Karpas-422 (cell line): ENCODE data around the gene PPL. TPM values are rescaled to one million over a fixed set of nuclear protein-coding genes. Genes with fewer than 3 reads are reported as not detected.

Source experiments
- DNase-seq: peaks from one replicate; pipeline ENCODE4 v3.0.0-alpha.2; 2015
- H2AFZ ChIP-seq: fragments of 200-600 bp; sonication (generic); 2 replicates; pipeline ENCODE4 v1.6.1; 2014; ENCODE audit warnings: antibody characterized with exemption, low read length, mixed read lengths
- H3K27ac ChIP-seq: fragments of 200-600 bp; sonication (generic); 2 replicates; pipeline ENCODE4 v1.5.1; 2014; ENCODE audit warnings: mild to moderate bottlenecking, low read length, moderate library complexity
- H3K27me3 ChIP-seq: fragments of 200-600 bp; sonication (generic); 2 replicates; pipeline ENCODE4 v1.6.1; 2014; ENCODE audit warnings: low read length, mixed read lengths
- H3K36me3 ChIP-seq: fragments of 200-600 bp; sonication (generic); 2 replicates; pipeline ENCODE4 v1.6.1; 2014; ENCODE audit warnings: low read length, mixed read lengths; ENCODE audit not compliant: insufficient read depth
- H3K4me1 ChIP-seq: fragments of 200-600 bp; sonication (generic); 2 replicates; pipeline ENCODE4 v1.6.1; 2014; ENCODE audit warnings: mild to moderate bottlenecking, low read length, mixed read lengths
- H3K4me2 ChIP-seq: fragments of 200-600 bp; sonication (generic); 2 replicates; pipeline ENCODE4 v1.6.1; 2014; ENCODE audit warnings: low read length, low read depth, mild to moderate bottlenecking; ENCODE audit not compliant: poor library complexity, severe bottlenecking
- H3K4me3 ChIP-seq: fragments of 200-600 bp; sonication (generic); 2 replicates; pipeline ENCODE4 v1.5.1; 2014; ENCODE audit warnings: mild to moderate bottlenecking, antibody characterized with exemption, low read length, mixed read lengths
- H3K79me2 ChIP-seq: fragments of 200-600 bp; sonication (generic); 2 replicates; pipeline ENCODE4 v1.6.1; 2014; ENCODE audit warnings: mild to moderate bottlenecking, low read length, mixed read lengths
- H3K9ac ChIP-seq: fragments of 200-600 bp; sonication (generic); 2 replicates; pipeline ENCODE4 v1.6.0; 2014; ENCODE audit warnings: low read length
- H3K9me2 ChIP-seq: fragments of 200-600 bp; sonication (generic), shearing (Covaris generic); replicated peaks from 2 replicates; pipeline ENCODE4 v1.6.0; 2014; ENCODE audit warnings: mild to moderate bottlenecking, low read length, moderate library complexity; ENCODE audit not compliant: insufficient read depth
- H3K9me3 ChIP-seq: fragments of 300-700, 200-600 bp; sonication (generic); 2 replicates; pipeline ENCODE4 v1.6.1; 2014; ENCODE audit warnings: low read length, mixed read lengths
- H4K20me1 ChIP-seq: fragments of 200-600 bp; sonication (generic); 2 replicates; pipeline ENCODE4 v1.6.1; 2014; ENCODE audit warnings: mild to moderate bottlenecking, antibody characterized with exemption, low read length, low read depth; ENCODE audit not compliant: insufficient read depth
- total RNA-seq: library from RNA; depleted of rRNA; stranded (reverse); fragments of >200 nt; shearing (Covaris generic); gene quantifications from 2 replicates; pipeline ENCODE4 v1.2.3, GENCODE V29; 2014; ENCODE audit warnings: low replicate concordance; rRNA removed

The PPL gene, protein sequence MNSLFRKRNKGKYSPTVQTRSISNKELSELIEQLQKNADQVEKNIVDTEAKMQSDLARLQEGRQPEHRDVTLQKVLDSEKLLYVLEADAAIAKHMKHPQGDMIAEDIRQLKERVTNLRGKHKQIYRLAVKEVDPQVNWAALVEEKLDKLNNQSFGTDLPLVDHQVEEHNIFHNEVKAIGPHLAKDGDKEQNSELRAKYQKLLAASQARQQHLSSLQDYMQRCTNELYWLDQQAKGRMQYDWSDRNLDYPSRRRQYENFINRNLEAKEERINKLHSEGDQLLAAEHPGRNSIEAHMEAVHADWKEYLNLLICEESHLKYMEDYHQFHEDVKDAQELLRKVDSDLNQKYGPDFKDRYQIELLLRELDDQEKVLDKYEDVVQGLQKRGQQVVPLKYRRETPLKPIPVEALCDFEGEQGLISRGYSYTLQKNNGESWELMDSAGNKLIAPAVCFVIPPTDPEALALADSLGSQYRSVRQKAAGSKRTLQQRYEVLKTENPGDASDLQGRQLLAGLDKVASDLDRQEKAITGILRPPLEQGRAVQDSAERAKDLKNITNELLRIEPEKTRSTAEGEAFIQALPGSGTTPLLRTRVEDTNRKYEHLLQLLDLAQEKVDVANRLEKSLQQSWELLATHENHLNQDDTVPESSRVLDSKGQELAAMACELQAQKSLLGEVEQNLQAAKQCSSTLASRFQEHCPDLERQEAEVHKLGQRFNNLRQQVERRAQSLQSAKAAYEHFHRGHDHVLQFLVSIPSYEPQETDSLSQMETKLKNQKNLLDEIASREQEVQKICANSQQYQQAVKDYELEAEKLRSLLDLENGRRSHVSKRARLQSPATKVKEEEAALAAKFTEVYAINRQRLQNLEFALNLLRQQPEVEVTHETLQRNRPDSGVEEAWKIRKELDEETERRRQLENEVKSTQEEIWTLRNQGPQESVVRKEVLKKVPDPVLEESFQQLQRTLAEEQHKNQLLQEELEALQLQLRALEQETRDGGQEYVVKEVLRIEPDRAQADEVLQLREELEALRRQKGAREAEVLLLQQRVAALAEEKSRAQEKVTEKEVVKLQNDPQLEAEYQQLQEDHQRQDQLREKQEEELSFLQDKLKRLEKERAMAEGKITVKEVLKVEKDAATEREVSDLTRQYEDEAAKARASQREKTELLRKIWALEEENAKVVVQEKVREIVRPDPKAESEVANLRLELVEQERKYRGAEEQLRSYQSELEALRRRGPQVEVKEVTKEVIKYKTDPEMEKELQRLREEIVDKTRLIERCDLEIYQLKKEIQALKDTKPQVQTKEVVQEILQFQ (N-terminal part only)
- not detected in 2 replicates for total RNA-seq

DNA sequence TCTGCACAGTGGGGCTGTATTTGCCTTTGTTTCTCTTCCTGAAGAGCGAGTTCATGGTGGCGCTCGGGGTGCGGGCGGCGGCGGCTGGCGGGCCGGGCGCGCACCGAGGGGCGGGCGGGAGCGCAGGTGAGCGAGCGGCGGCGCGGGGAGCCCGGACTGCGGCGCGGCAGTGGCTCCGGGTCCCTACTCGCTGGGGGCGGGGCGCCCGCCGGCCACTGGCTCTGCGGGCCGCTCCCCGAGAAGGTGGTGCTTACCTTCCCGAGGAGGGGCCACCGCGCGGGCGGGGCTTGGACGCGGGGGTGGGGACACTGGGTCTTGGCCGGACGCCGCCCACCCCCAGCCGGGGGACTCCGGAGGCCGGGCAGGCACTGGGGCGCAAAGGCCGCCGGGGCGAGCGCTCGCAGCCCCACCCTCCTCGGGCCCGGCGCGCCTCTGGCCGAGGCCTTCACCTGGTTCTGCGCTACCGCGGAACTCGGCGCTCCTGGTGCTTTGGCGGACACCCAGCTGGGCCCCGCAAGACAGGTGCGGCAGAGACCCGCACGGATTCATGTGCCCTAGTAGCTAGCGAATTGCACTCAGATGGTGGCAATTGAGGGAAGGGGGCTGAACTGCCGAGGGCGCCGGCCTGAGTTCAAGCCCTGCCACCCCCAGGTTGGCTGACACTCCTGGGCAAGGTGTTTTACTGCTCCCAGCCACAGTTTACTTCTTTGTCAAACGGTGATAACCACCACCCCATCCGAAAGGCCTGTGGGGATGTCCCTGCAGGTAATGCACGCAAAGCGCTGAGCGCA, at the start of gene PPL:
Gene PPL, minus strand, starts transcription at position 158 of the 791 bp plus-strand sequence. Its CDS starts 103 bp downstream, at position 55.
- no peak for DNase-seq
- Histone ChIP-seq H3K4me1 (no peaks in the 10 kb centered on the region), H3K79me2 (no peaks in the 10 kb centered on the region), H3K36me3 (no peaks in the 10 kb centered on the region), H3K27me3 (no peaks in the 10 kb centered on the region), H3K27ac (no peak within 1 kb of the TSS), H4K20me1 (no peaks in the 10 kb centered on the region), H3K4me3 (no peak within 1 kb of the TSS), H3K4me2 (no peak within 1 kb of the TSS), H3K9me3 (no peaks in the 10 kb centered on the region), H2AFZ (no peak within 1 kb of the TSS), H3K9ac (no peak within 1 kb of the TSS), H3K9me2 (no peaks in the 10 kb centered on the region)

DNA sequence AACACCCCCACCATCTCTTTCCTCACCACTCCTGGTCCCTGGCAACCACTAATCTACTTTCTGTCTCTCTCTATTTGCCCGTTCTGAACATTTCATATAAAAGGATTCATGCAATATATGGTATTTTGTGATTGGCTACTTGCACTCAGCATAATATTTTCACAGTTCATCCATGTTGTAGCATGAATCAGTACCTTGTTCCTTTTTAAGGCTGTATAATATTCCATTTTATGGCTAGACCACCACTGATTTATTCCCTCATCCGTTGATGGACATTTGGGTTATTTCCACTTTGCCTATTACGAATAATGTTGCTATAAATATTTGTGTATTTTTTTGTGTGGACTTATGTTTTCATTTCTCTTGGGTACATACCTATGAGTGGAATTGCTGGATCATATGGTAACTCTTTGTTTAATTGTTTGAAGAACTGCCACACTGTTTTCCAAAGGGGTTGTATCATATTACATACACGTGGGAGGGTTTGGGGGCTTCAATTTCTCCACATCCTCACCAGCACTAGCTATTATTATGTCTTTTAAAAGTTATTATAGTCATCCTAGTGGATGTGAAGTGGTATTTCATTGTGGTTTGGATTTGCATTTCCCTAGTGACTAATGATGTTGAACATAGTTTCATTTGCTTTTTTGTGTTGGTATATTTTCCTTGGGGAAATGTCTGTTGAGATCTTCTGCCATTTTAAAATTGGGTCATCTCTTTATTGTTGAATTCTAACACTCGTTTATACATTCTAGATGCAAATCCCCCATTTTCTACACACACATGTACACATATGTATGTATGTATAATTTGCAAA, 47.4 kb upstream of the PPL start:
- no peaks in the 10 kb centered on the region for H3K27me3 ChIP-seq
- no peaks in the 10 kb centered on the region for H3K79me2 ChIP-seq
- H3K9me2 ChIP-seq = no peaks in the 10 kb centered on the region
- 0 out of 2 replicates have a peak, but pooled peaks cover 2% of the 10 kb centered on the region for H3K9me3 ChIP-seq
- no peak overlapping the region for H2AFZ ChIP-seq
- no peaks in the 10 kb centered on the region for H4K20me1 ChIP-seq
- H3K36me3 ChIP-seq = no peaks in the 10 kb centered on the region
- H3K9ac ChIP-seq = no peak overlapping the region
- no peak overlapping the region for H3K27ac ChIP-seq
- H3K4me1 ChIP-seq = peaks cover 7% of the 10 kb centered on the region
- H3K4me3 ChIP-seq = no peak overlapping the region
- peak; percentile 54 for DNase-seq
- H3K4me2 ChIP-seq = peak overlapping the region; percentile 12

DNA sequence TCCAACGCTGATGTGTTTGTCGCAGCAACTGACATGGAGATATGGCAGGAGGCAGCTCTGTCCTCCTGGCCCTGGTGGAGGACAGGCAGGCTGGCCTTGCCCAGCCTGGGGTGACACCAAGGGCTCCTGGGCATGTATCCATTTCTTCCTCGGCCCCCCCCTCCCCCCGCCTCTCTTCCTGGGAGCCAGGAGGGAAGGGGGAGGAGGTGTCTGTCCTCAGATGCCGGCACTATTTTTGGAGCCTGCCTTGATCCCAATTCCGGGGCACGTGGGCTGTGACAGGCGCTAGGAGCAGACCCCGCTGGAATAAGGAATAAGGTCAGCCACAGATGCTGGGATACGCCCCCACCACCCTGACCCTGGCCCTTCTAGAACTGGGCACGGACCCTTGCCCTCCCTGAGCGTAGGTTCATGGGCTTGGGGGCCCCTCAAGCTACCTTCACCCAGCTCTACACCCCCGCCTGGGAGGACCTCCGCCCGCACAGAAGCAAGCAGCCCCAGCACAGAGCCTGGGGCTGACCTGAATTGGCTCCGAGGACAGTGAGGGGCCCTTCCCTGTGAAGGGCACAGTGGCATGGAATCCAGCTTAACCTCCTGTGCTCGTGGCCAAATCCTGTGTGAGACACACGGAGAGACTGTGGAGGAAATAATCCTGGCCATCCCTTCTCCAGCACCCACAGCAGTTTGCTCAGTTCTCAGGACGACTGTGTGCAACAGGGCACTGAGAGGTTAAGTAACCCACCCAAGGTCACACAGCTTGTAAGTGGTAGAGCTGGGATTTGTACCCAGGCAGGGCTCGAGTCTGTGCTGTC, 45.3 kb upstream of the PPL start:
- H3K4me3 ChIP-seq = no peak overlapping the region
- no peak overlapping the region for H3K4me2 ChIP-seq
- peak; percentile 22 for DNase-seq
- no peaks in the 10 kb centered on the region for H3K9me2 ChIP-seq
- no peak overlapping the region for H3K9ac ChIP-seq
- H2AFZ ChIP-seq = no peak overlapping the region
- no peak overlapping the region for H3K27ac ChIP-seq
- H3K4me1 ChIP-seq = peaks cover 9% of the 10 kb centered on the region
- H3K27me3 ChIP-seq = no peaks in the 10 kb centered on the region
- 0 out of 2 replicates have a peak, but pooled peaks cover 2% of the 10 kb centered on the region for H3K9me3 ChIP-seq
- H3K79me2 ChIP-seq = no peaks in the 10 kb centered on the region
- H3K36me3 ChIP-seq = no peaks in the 10 kb centered on the region
- no peaks in the 10 kb centered on the region for H4K20me1 ChIP-seq

DNA sequence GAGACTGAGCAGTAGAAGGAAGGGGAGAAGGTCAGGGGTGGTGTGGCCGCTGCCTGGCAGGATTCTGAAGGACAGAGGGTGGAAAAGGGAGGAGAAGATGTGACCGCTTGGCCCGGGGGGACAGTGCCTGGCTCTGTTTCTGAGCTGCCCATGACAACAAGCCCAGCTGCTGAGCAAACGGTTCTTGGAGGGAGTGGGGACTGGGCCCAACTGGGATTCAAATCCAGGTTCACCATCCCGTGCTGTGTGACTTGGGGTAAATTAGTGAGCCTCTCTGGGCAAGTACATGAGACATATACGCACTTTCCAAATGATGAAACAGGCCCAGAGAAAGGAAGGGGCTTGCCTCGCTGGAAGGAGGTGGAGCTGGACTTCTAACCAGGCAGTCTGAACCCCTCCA, 44.5 kb upstream of the PPL start:
- H3K9ac ChIP-seq = no peak overlapping the region
- H2AFZ ChIP-seq = no peak overlapping the region
- no peaks in the 10 kb centered on the region for H3K79me2 ChIP-seq
- 0 out of 2 replicates have a peak, but pooled peaks cover 2% of the 10 kb centered on the region for H3K9me3 ChIP-seq
- H3K9me2 ChIP-seq = no peaks in the 10 kb centered on the region
- H3K36me3 ChIP-seq = no peaks in the 10 kb centered on the region
- DNase-seq = no peak
- H3K4me2 ChIP-seq = no peak overlapping the region
- H4K20me1 ChIP-seq = no peaks in the 10 kb centered on the region
- no peak overlapping the region for H3K4me3 ChIP-seq
- H3K4me1 ChIP-seq = peaks cover 14% of the 10 kb centered on the region
- no peaks in the 10 kb centered on the region for H3K27me3 ChIP-seq
- H3K27ac ChIP-seq = no peak overlapping the region

DNA sequence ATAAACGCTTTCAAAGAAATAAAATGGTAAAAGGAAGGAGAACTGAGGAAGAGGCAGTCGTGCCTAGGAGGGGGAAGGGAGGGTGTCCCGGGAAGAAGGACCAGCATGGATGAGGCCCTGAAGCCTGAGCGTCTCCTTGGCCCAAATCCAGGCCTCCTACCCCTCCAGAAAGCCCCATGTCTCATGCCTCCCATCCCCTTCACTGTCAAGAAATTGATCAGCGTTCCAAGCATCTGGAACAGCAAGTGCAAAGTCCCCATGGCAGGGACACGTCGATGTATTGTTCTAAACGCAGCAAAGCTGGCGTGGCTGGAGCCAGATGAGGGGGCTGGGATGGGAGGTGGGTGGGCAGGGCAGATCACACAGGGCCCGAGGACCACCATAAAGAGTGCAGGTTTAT, 43.7 kb upstream of the PPL start:
- H3K4me1 ChIP-seq = peaks cover 22% of the 10 kb centered on the region
- no peaks in the 10 kb centered on the region for H3K9me2 ChIP-seq
- H3K9ac ChIP-seq = no peak overlapping the region
- DNase-seq = no peak
- H4K20me1 ChIP-seq = no peaks in the 10 kb centered on the region
- no peaks in the 10 kb centered on the region for H3K79me2 ChIP-seq
- H3K27ac ChIP-seq = no peak overlapping the region
- 0 out of 2 replicates have a peak, but pooled peaks cover 2% of the 10 kb centered on the region for H3K9me3 ChIP-seq
- H3K27me3 ChIP-seq = no peaks in the 10 kb centered on the region
- no peak overlapping the region for H2AFZ ChIP-seq
- H3K4me2 ChIP-seq = no peak overlapping the region
- no peaks in the 10 kb centered on the region for H3K36me3 ChIP-seq
- no peak overlapping the region for H3K4me3 ChIP-seq

DNA sequence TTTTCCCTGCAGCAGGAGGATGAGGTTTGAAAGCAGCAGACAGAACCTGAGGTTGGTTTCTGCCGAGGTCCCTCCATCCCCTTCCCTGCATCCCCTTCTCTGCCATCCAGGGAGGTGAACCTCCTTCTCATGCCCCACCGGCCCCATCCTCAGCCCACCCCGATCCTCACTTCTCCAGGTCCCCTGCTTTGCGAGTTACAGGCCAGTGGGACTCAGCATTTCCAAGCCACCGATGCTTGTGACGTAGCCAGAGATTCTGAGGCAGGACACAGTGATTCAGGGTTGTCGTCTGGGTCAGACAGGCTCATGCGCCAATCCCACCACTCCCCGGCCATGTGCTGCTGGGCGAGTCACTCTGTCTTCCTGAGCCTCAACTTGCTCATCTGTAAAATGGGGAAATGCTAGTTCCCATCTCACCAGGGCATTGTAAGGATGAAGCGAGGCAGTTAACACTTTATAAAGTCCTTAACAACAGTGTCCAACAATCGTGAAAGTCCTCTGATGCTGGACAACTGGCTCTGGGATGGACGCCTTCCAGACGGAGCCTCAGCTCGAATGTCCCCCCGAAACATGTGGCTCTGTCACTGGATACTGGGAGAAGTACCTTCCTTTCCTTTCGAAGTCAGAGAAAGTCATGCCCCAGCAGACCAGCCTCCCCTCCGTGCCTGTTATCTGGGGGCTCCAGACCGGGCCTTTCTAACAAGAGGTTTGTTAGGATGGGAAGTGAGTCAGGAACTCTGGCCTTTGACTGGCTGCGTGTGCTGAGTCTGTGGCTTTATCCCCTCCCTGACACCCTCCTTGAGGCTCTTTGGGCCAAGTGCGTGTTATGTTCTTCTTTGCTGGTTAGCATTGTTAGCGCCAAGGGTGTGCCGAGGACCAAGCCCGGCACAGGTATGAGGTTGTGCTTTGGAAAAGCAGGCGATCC, 43.0 kb upstream of the PPL start:
- Histone ChIP-seq H3K27ac (no peak overlapping the region), H3K4me2 (no peak overlapping the region), H3K36me3 (no peaks in the 10 kb centered on the region), H3K9me2 (no peaks in the 10 kb centered on the region), H3K9ac (no peak overlapping the region), H4K20me1 (no peaks in the 10 kb centered on the region), H3K4me3 (no peak overlapping the region), H3K4me1 (peaks cover 24% of the 10 kb centered on the region), H3K9me3 (0 out of 2 replicates have a peak, but pooled peaks cover 2% of the 10 kb centered on the region), H2AFZ (no peak overlapping the region), H3K27me3 (no peaks in the 10 kb centered on the region), H3K79me2 (no peaks in the 10 kb centered on the region)
- no peak for DNase-seq
